CD4-positive, CD25-positive, alpha-beta regulatory T cell (primary cell): ENCODE data around the gene TRIM65. TPM values are rescaled to one million over a fixed set of nuclear protein-coding genes. Genes with fewer than 3 reads are reported as not detected.

ENCODE experiments used
- ATAC-seq, 2 donors: fragments of 150-1000 bp; cut with Tn5 transposase; one replicate each; pipeline ENCODE4 v1.10.0; 2021; ENCODE audit warnings: low read depth in 2 of 2, moderate number of reproducible peaks in 2 of 2, moderate library complexity in 1 of 2
- DNase-seq, 3 donors: peaks; one replicate each; pipeline versions ENCODE4 v3.0.0 to v3.0.0-alpha.2; 2012 to 2022; ENCODE audit warnings: mixed read lengths in 1 of 3
- H3K27ac ChIP-seq: one replicate; pipeline ENCODE4 v1.7.0; 2013; ENCODE audit warnings: mild to moderate bottlenecking, low read length; ENCODE audit not compliant: insufficient read depth, poor library complexity, severe bottlenecking
- H3K27me3 ChIP-seq: one replicate; pipeline ENCODE4 v1.7.0; 2013; ENCODE audit warnings: low read length; ENCODE audit not compliant: control insufficient read depth, insufficient read depth
- H3K36me3 ChIP-seq: one replicate; pipeline ENCODE4 v1.7.0; 2013; ENCODE audit warnings: mild to moderate bottlenecking, low read length, moderate library complexity; ENCODE audit not compliant: control insufficient read depth, insufficient read depth
- H3K4me1 ChIP-seq: 2 replicates; pipeline ENCODE4 v1.7.0; 2013; ENCODE audit warnings: mild to moderate bottlenecking, low read length; ENCODE audit not compliant: insufficient read depth, control insufficient read depth, poor library complexity, severe bottlenecking
- H3K4me3 ChIP-seq: one replicate; pipeline ENCODE4 v1.7.0; 2013; ENCODE audit warnings: low read depth, mild to moderate bottlenecking, low read length, moderate library complexity
- H3K9me3 ChIP-seq, 2 experiments: 1 replicate in 1 of 2; 2 replicates in 1 of 2; pipeline ENCODE4 v1.7.0; 2013; ENCODE audit warnings: low read length in 2 of 2, mild to moderate bottlenecking in 1 of 2, moderate library complexity in 1 of 2; ENCODE audit not compliant: control insufficient read depth in 2 of 2
- H3K27ac Mint-ChIP-seq, 3 donors: one replicate each; pipeline ENCODE4 v1.8.0; 2020 to 2022; ENCODE audit warnings: mild to moderate bottlenecking in 3 of 3, mixed read lengths in 3 of 3, moderate library complexity in 2 of 3
- H3K27me3 Mint-ChIP-seq: one replicate; pipeline ENCODE4 v1.8.0; 2022; ENCODE audit warnings: mild to moderate bottlenecking, mixed read lengths
- H3K36me3 Mint-ChIP-seq: one replicate; pipeline ENCODE4 v1.8.0; 2020; ENCODE audit warnings: mixed read lengths
- H3K4me1 Mint-ChIP-seq, 4 donors: one replicate each; pipeline ENCODE4 v1.8.0; 2020 to 2022; ENCODE audit warnings: mixed read lengths in 4 of 4, mild to moderate bottlenecking in 1 of 4
- H3K4me3 Mint-ChIP-seq, 4 donors: one replicate each; pipeline ENCODE4 v1.8.0; 2020 to 2022; ENCODE audit warnings: mild to moderate bottlenecking in 4 of 4, mixed read lengths in 4 of 4, moderate library complexity in 3 of 4
- H3K9me3 Mint-ChIP-seq, 7 donors: one replicate each; pipeline ENCODE4 v1.8.0; 2020 to 2022; ENCODE audit warnings: mixed read lengths in 7 of 7, mild to moderate bottlenecking in 3 of 7, moderate library complexity in 2 of 7
- polyA plus RNA-seq, 4 donors: library from polyadenylated mRNA; unstranded; fragments of 300-500 nt; fragmentation: Illumina TruSeq; gene quantifications; one replicate each; pipeline ENCODE4 v1.2.3, GENCODE V29; 2021
- total RNA-seq: library from RNA; stranded (reverse); gene quantifications from one replicate; pipeline ENCODE4 v1.2.3, GENCODE V29; 2022

Gene TRIM65
- total and polyA plus RNA-seq, 5 donors from 2014 or later = 16.9 to 24.3 (median 19.9) TPM

DNA sequence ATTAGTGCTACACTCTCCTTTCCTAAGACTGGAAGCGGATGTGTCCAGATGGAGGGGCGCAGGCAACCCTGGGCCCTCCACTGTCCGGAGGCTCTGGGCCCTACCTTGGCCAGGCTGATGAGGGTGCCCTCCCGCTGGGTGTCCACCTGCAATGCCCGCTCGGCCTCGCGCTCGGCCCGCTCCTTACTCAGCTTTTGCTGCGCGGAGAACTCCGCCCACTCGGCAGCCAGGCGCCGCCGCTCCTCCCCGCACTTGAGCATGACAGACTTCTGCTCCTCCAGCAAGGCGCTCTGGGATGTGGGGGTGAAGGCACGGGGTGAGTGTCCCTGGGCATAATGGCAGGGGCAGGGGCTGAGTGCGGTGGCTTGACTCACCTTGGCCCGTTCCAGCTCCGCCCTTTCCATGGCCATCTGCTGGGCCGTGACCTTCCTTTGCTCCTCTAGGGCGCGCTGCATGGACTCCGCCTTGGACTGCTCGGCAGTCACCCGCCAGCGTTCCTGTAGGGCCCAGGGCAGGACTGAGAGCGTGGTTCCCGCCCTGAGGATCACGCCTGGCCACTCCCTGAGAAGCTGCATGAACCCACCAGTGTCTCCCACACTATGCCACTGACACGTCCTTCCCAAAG lies 18.0 kb upstream of the TRIM65 start:
- Histone ChIP-seq H3K9me3 (no peaks in the 10 kb centered on the region), H3K36me3 (no peaks in the 10 kb centered on the region), H3K27ac (no peak overlapping the region), H3K4me1 (no peaks in the 10 kb centered on the region), H3K4me3 (no peak overlapping the region), H3K27me3 (no peaks in the 10 kb centered on the region)
- Mint-ChIP-seq H3K27me3 (no peaks in the 10 kb centered on the region), H3K27ac (no peak overlapping the region), H3K4me1 (peaks cover 0 to 6% (median 3%) of the 10 kb centered on the region in 4 donors), H3K9me3 (no peaks in the 10 kb centered on the region), H3K4me3 (no peak overlapping the region), H3K36me3 (peaks cover 12% of the 10 kb centered on the region)
- DNase-seq (no peak), ATAC-seq (no peak)

DNA sequence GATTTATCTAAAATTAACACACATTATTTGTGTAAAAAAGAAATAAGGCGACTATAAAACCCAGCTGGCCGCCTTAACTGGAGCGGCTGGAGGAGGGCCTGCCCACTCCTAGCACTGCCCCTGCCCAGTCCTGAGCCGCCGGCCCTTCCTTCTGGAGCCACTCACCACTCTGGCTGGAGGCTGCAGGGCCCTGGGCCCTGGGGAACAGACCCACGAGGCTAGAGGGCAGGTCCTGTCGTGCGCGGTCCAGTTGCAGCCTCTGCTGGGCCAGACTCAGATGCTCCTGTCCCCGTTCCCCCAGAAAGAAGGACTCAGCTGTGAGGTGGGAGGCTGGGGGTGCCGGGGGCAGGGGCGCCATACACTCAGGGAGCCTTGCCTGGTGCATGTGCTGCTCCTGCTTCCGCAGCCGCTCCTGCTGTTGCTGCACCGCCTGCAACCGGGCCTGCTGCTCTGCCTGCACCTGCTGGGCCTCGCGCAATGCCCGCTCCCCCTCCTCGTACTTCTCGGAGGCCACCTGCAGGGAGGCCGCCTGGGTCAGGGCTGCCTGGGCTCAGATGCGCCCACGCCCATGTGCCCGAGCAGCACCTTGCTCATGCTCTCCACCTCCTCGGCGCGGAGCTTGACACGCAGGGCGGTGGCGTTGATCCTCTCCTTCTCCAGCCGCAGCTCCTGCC lies 16.9 kb upstream of the TRIM65 start:
- Histone ChIP-seq H3K27me3 (no peaks in the 10 kb centered on the region), H3K36me3 (no peaks in the 10 kb centered on the region), H3K27ac (no peak overlapping the region), H3K9me3 (no peaks in the 10 kb centered on the region), H3K4me3 (no peak overlapping the region), H3K4me1 (no peaks in the 10 kb centered on the region)
- H3K27ac Mint-ChIP-seq = no peak overlapping the region
- H3K4me3 Mint-ChIP-seq = no peak overlapping the region
- H3K4me1 Mint-ChIP-seq = peaks cover 0 to 6% (median 3%) of the 10 kb centered on the region in 4 donors
- H3K27me3 Mint-ChIP-seq = no peaks in the 10 kb centered on the region
- ATAC-seq (no peak), DNase-seq (no peak)
- no peaks in the 10 kb centered on the region for H3K9me3 Mint-ChIP-seq
- peaks cover 12% of the 10 kb centered on the region for H3K36me3 Mint-ChIP-seq

DNA sequence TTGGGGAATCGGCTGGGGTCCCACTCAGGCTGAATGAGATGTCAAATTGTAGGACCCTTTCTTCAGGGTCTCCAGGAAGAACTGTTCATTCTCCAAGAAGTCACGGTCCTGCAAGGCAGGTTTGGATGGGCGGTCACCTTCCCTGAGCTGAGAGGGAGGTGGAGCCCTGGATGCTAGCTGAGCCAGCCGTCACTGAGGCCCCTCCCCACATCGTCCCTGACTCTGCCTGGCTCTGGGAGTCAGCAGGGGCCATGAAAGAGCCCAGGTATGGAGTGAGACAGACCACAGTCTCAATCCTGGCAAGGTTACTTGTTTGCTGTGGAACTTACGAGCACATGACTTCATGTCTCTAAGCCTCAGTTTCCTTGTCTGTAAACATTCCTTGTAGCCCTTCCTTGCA lies 13.9 kb upstream of the TRIM65 start:
- no peak overlapping the region for H3K4me3 ChIP-seq
- H3K27me3 ChIP-seq = no peaks in the 10 kb centered on the region
- Mint-ChIP-seq H3K27me3 (no peaks in the 10 kb centered on the region), H3K27ac (no peak overlapping the region), H3K4me3 (no peak overlapping the region), H3K4me1 (peaks cover 0 to 9% (median 0%) of the 10 kb centered on the region in 4 donors), H3K36me3 (peaks cover 12% of the 10 kb centered on the region), H3K9me3 (no peaks in the 10 kb centered on the region)
- no peaks in the 10 kb centered on the region for H3K36me3 ChIP-seq
- H3K4me1 ChIP-seq = peaks cover 4% of the 10 kb centered on the region
- H3K27ac ChIP-seq = no peak overlapping the region
- H3K9me3 ChIP-seq = no peaks in the 10 kb centered on the region
- DNase-seq (no peak), ATAC-seq (no peak)

DNA sequence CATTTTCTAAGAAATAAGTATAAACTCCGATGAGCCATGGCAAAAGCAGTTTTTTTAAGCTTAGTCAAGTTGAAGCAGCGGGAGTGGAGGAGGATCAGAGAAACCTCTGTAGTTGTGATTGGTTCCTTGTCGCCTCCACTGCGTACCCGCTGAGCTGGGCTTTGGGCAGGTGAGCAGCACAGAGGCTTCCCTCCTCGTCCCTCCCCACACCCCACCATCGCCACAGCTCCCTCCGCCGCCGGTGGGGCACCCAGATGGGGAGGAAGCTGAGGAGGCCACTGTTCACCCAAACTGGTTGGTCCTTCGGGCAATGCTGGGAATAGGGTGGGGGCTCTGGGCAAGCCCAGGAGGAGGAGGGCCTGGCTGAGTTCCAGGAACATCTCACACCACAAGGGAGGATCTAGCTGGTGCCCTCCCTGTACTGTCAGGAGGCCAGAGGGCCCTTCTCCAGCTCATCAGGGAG lies 13.1 kb upstream of the TRIM65 start:
- Histone ChIP-seq H3K27me3 (no peaks in the 10 kb centered on the region), H3K9me3 (no peaks in the 10 kb centered on the region), H3K27ac (no peak overlapping the region), H3K4me1 (peaks cover 10% of the 10 kb centered on the region), H3K4me3 (no peak overlapping the region), H3K36me3 (no peaks in the 10 kb centered on the region)
- no peak for DNase-seq
- Mint-ChIP-seq H3K27me3 (no peaks in the 10 kb centered on the region), H3K4me1 (peaks cover 0 to 12% (median 0%) of the 10 kb centered on the region in 4 donors), H3K27ac (peak overlapping the region in 1 of 3 donors; percentile 43), H3K36me3 (peaks cover 6% of the 10 kb centered on the region), H3K9me3 (no peaks in the 10 kb centered on the region), H3K4me3 (peak overlapping the region in 1 of 4 donors; percentile 43)
- no peak for ATAC-seq

DNA sequence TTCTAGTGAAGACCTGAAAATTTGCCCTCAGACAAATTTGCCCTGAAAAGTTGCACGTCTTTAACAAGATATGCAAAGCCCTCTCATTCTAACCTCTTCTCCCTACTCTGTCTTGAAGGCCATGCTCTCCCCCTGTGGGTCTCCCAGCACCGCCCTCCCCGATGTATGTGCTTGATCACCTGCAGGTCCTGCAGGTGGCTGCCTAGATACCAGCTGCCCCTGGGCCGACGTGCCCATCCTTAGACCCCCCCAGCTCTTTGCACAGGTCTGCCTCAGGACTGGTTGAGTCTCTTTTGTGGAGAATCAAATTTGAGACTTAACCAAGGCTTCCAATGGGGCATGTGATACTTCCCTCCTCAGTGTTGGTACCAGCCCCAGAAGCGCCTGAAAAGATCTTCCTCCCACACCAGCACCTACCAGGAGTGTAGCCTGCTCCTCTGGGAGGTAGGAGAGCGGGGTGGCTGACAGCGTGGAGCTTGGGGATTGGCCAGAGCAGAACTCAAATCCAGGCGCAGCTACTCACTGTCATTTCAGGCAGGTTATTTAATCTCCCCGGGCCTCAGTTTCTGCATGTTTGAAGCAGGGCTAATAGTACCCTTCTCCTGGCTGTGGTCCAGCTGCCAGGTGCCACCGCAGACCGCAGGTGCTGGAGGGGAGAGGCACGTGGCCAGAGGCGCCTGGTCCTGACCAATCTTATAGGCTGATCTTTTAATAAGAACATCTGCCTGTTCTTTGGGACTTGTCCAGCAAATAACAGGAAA lies 12.5 kb upstream of the TRIM65 start:
- peaks cover 5% of the 10 kb centered on the region for H3K36me3 Mint-ChIP-seq
- ATAC-seq = no peak
- no peak for DNase-seq
- H3K27me3 Mint-ChIP-seq = no peaks in the 10 kb centered on the region
- H3K27me3 ChIP-seq = no peaks in the 10 kb centered on the region
- no peak overlapping the region for H3K27ac ChIP-seq
- H3K36me3 ChIP-seq = no peaks in the 10 kb centered on the region
- H3K27ac Mint-ChIP-seq = no peak overlapping the region
- peaks cover 13% of the 10 kb centered on the region for H3K4me1 ChIP-seq
- H3K4me1 Mint-ChIP-seq = peaks cover 0 to 14% (median 0%) of the 10 kb centered on the region in 4 donors
- H3K4me3 ChIP-seq = no peak overlapping the region
- H3K9me3 ChIP-seq = no peaks in the 10 kb centered on the region
- H3K4me3 Mint-ChIP-seq = peak overlapping the region in 1 of 4 donors; percentile 43
- no peaks in the 10 kb centered on the region for H3K9me3 Mint-ChIP-seq

DNA sequence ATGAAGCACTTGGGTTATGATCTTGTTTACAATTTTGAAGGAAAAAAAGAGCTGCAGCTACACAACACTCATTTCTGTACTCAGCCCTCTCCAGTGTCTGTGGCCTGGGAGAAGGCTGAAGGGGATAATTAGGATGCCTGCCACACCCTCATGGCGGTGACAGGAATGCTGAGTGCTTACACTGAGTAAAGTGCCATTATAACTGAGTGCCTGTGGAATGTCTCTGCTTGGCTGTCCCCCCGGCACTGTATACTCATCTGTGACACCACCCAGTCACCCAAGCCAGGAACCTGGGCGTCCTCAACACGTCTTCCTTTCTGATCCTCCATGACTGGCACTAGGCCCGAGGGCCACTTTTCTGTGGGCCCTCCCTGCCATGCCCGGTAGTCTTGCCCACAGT lies 11.4 kb upstream of the TRIM65 start:
- H3K4me1 Mint-ChIP-seq = peaks cover 0 to 23% (median 5%) of the 10 kb centered on the region in 4 donors
- no peaks in the 10 kb centered on the region for H3K9me3 Mint-ChIP-seq
- Histone ChIP-seq H3K9me3 (no peaks in the 10 kb centered on the region), H3K27ac (no peak overlapping the region), H3K4me3 (no peak overlapping the region), H3K36me3 (no peaks in the 10 kb centered on the region), H3K27me3 (no peaks in the 10 kb centered on the region), H3K4me1 (peaks cover 18% of the 10 kb centered on the region)
- peak overlapping the region in 1 of 4 donors; percentile 64 for H3K4me3 Mint-ChIP-seq
- H3K27me3 Mint-ChIP-seq = no peaks in the 10 kb centered on the region
- H3K36me3 Mint-ChIP-seq = peaks cover 4% of the 10 kb centered on the region
- DNase-seq (no peak), ATAC-seq (no peak)
- peak overlapping the region in 2 of 3 donors; percentile 43 to 71 for H3K27ac Mint-ChIP-seq

DNA sequence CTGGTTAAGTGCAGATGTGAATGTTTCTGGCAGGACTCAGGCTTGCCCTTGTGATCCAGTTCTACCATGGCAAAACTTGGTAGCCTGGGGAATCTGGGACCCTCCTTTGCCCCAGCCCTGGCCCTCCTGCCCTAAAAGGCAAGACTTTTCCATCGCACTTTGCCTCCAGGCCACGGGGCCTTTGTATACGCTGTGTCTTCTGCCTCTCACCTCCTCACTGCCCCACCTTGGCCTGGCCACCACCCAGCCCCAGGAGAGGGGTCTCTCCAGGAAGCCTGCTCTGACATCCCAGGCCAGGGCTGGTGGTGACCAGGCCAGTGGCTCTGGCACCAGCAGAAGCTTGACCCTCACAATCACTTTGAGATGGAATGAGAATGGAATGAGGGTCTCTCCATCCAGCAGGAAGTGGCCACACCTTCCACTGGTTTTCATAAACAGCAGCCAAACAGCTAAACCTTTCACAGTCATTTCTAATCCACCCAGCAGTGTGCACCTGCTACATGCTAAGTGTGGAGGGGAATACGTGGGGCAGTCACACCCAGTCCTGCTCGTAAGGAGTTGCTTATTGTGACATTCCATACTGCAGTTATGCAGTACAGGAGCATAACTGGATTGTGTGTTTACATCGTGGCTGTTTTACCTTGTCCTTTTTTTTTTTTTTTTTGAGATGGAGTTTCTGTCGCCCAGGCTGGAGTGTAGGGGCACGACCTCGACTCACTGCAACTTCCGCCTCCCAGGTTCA lies 9.6 kb upstream of the TRIM65 start:
- ATAC-seq = no peak
- Mint-ChIP-seq H3K4me1 (peaks cover 0 to 25% (median 5%) of the 10 kb centered on the region in 4 donors), H3K36me3 (no peaks in the 10 kb centered on the region), H3K27ac (peak overlapping the region in 2 of 3 donors; percentile 71 to 76), H3K27me3 (no peaks in the 10 kb centered on the region), H3K4me3 (peak overlapping the region in 3 of 4 donors; percentile 46 to 81 (median 56)), H3K9me3 (no peaks in the 10 kb centered on the region)
- H3K27ac ChIP-seq = no peak overlapping the region
- H3K36me3 ChIP-seq = peaks cover 10% of the 10 kb centered on the region
- H3K4me3 ChIP-seq = no peak overlapping the region
- DNase-seq = peak in 1 of 3 donors; percentile 17
- H3K27me3 ChIP-seq = no peaks in the 10 kb centered on the region
- no peaks in the 10 kb centered on the region for H3K9me3 ChIP-seq
- peaks cover 18% of the 10 kb centered on the region for H3K4me1 ChIP-seq
